Cortex of kidney (tissue), 1 donor: ENCODE results near the gene GABBR2.

Source experiments
- DNase-seq: peaks from one replicate; lab custom pipeline; 2025; lab: John Stamatoyannopoulos, UW

Gene GABBR2

GRCh38 chr9:98627296-98627695, 81.4 kb downstream of the GABBR2 start:
- no peak for DNase-seq

- DNase-seq = no peak
Observed at GRCh38 chr9:98625728-98626127, 83.0 kb downstream of the GABBR2 start.

- no peak for DNase-seq
Observed at GRCh38 chr9:98619788-98620187, 88.9 kb downstream of the GABBR2 start.

- no peak for DNase-seq
Observed at GRCh38 chr9:98615633-98616032, 93.1 kb downstream of the GABBR2 start.

GRCh38 chr9:98614941-98615340, 93.8 kb downstream of the GABBR2 start:
- no peak for DNase-seq

GRCh38 chr9:98612061-98612752, 96.5 kb downstream of the GABBR2 start:
- no peak for DNase-seq

GRCh38 chr9:98611319-98611718, 97.4 kb downstream of the GABBR2 start:
- no peak for DNase-seq

GRCh38 chr9:98610711-98611110, 98.0 kb downstream of the GABBR2 start:
- DNase-seq = no peak

GRCh38 chr9:98610211-98610610, 98.5 kb downstream of the GABBR2 start:
- no peak for DNase-seq

- no peak for DNase-seq
Observed at GRCh38 chr9:98609646-98610045, 99.1 kb downstream of the GABBR2 start.

- no peak for DNase-seq
Observed at GRCh38 chr9:98607787-98608186, 100.9 kb downstream of the GABBR2 start.

- DNase-seq = no peak
Observed at GRCh38 chr9:98607152-98607551, 101.6 kb downstream of the GABBR2 start.

GRCh38 chr9:98606730-98607129, 102.0 kb downstream of the GABBR2 start:
- DNase-seq = no peak

- no peak for DNase-seq
Observed at GRCh38 chr9:98605116-98605515, 103.6 kb downstream of the GABBR2 start.

- no peak for DNase-seq
Observed at GRCh38 chr9:98603821-98604383, 104.8 kb downstream of the GABBR2 start.

- no peak for DNase-seq
Observed at GRCh38 chr9:98602839-98603500, 105.8 kb downstream of the GABBR2 start.

- DNase-seq = no peak
Observed at GRCh38 chr9:98600631-98601030, 108.1 kb downstream of the GABBR2 start.

- DNase-seq = no peak
Observed at GRCh38 chr9:98599566-98600216, 109.0 kb downstream of the GABBR2 start.

GRCh38 chr9:98598861-98599260, 109.9 kb downstream of the GABBR2 start:
- DNase-seq = no peak

- DNase-seq = no peak
Observed at GRCh38 chr9:98597236-98597771, 111.4 kb downstream of the GABBR2 start.

GRCh38 chr9:98596486-98596885, 112.2 kb downstream of the GABBR2 start:
- no peak for DNase-seq

- DNase-seq = no peak
Observed at GRCh38 chr9:98594546-98595160, 114.1 kb downstream of the GABBR2 start.
